Erythroblast (primary cell): Measurements from ENCODE around the gene ACP2.
"Not testable (repeated sequence)": the region's sequence is repeated elsewhere in the genome, so short reads cannot be mapped to it uniquely, and the experiment has no call there.

Source experiments
- GATA1 ChIP-seq: IDR thresholded peaks from 2 replicates; pipeline ENCODE4 v1.6.1; 2011; ENCODE audit warnings: low read depth, mild to moderate bottlenecking, control low read depth, low read length, moderate library complexity
- POLR2A ChIP-seq: IDR thresholded peaks from 2 replicates; pipeline ENCODE4 v1.6.1; 2011; ENCODE audit warnings: mild to moderate bottlenecking, low read length

DNA sequence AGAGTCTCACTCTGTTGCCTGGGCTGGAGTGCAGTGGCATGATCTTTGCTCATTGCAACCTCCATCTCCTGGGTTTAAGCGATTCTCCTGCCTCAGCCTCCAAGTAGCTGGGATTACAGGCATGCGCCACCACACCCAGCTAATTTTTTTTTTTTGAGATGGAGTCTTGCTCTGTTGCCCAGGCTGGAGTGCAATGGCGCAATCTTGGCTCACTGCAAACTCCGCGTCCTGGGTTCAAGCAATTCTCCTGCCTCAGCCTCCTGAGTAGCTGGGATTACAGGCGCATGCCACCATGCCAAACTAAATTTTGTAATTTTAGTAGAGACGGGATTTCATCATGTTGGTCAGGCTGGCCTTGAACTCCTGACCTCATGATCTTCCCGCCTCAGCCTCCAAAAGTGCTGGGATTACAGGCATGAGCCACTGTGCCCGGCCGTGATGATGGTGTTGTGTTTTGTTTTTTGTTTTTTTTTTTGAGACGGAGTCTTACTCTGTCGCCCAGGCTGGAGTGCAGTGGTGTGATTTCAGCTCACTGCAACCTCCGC, 40.5 kb downstream of the ACP2 start:
- TF ChIP-seq POLR2A, GATA1: not testable (repeated sequence)
